ENCODE data around the gene KHDC4.

The KHDC4 gene

DNA sequence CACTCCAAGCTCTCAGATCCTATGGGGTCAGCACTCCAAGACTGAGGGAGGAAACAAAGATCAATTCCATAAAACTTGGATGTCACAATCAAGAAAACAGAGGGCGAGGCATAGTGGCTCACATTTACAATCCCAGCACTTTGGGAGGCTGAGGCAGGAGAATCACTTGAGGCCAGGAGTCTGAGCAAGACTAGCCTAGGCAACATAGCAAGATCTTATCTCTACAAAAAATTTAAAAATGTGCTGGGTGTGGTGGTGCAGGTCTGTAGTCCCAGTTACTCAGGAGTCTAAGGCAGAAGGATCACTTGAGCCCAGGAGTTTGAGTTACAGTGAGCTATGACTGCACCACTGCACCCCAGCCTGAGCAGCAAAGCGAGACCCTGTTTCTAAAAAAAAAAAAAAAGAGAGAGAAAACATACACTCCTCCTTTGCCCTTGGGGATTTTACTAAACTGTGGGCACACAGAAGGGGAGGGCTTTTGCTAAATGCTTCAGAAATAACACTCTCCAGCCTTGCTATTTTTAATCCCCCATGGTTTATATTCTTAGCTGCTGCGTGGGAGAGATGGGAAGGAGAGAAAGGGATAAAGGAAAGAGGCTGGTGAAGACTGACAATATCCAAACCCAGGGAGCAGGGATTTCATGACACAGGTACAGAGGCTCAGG lies 26.0 kb upstream of the KHDC4 start:
- Histone ChIP-seq H3K36me3 (ENCODE audit: insufficient read depth, low read length) (peaks cover 33% of the 10 kb centered on the region), H3K9ac (ENCODE audit: low read depth, low read length) (no peak overlapping the region), H3K9me3 (ENCODE audit: control insufficient read depth, insufficient read depth, low read length) (no peaks in the 10 kb centered on the region), H3K4me1 (ENCODE audit: insufficient read depth, low read length) (peaks cover 7% of the 10 kb centered on the region; the same call in 1 of the 2 replicates)

DNA sequence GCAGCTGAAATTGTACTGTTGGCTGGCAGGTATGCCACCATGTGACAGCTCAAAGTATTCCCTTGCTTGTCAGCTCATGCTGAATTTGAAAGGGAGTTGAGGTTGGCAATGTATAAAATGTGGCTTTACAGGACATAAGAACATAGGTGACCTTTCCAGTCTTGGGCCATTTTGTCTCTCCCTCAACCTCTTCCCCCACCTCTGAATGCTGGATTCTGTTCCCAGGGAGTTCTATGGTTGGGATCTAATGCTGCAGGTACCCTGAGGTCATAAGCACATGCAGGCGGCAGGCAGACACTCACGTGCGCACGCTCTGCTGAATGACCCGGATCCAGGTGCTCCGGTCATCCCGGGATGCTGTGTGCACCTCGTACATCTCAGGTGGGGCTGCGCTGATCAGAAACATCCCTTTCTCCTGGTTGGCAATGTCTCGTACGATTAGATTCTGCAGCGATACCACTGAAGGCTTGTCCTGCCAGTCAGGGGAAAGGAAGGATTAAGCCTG lies 23.2 kb upstream of the KHDC4 start:
- Histone ChIP-seq H3K9ac (ENCODE audit: low read depth, low read length) (no peak overlapping the region), H3K4me1 (ENCODE audit: insufficient read depth, low read length) (peaks cover 7% of the 10 kb centered on the region; the same call in 1 of the 2 replicates), H3K36me3 (ENCODE audit: insufficient read depth, low read length) (peaks cover 33% of the 10 kb centered on the region), H3K9me3 (ENCODE audit: control insufficient read depth, insufficient read depth, low read length) (no peaks in the 10 kb centered on the region)

DNA sequence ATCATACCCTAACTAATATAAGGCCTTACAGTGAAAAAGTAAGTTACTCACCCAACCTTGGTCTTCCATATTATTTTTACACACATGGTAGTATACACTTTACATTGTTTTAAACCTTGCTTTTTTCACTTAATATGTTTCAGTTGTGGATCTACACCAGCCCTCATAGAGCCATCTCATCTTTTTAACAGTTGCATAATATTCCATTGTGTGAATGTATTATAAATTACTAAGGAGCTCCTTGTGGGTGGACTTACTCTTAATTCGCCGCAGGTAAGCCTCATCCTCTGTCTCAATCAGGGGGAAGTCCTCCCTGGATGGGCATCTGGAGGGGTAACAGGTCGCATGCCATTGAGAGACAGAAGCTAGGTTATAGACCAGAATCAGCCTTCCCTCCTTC lies 20.4 kb upstream of the KHDC4 start:
- Histone ChIP-seq H3K9ac (ENCODE audit: low read depth, low read length) (no peak overlapping the region), H3K36me3 (ENCODE audit: insufficient read depth, low read length) (peaks cover 34% of the 10 kb centered on the region), H3K4me1 (ENCODE audit: insufficient read depth, low read length) (no peaks in the 10 kb centered on the region), H3K9me3 (ENCODE audit: control insufficient read depth, insufficient read depth, low read length) (no peaks in the 10 kb centered on the region)

DNA sequence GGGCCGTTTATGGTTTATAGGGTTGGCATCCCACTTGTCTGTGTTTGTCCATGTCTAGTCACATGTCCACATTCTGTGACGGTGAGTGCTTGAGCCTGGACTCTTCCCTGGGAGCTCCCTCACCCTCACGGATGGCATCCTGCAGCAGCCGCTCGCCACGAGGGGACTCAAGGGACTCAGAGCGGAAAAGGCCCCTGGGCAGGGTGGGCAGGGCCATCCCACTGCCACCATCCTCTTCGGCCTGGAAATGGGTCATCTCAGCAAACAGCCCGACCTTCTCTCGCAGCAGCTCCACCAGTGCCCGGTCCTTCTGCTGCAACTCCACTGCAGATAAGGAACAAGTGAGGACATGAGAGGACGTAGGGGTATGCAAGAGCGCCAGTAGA lies 18.3 kb upstream of the KHDC4 start:
- Histone ChIP-seq H3K9ac (ENCODE audit: low read depth, low read length) (no peak overlapping the region), H3K4me1 (ENCODE audit: insufficient read depth, low read length) (no peaks in the 10 kb centered on the region), H3K9me3 (ENCODE audit: control insufficient read depth, insufficient read depth, low read length) (no peaks in the 10 kb centered on the region), H3K36me3 (ENCODE audit: insufficient read depth, low read length) (peaks cover 32% of the 10 kb centered on the region)

DNA sequence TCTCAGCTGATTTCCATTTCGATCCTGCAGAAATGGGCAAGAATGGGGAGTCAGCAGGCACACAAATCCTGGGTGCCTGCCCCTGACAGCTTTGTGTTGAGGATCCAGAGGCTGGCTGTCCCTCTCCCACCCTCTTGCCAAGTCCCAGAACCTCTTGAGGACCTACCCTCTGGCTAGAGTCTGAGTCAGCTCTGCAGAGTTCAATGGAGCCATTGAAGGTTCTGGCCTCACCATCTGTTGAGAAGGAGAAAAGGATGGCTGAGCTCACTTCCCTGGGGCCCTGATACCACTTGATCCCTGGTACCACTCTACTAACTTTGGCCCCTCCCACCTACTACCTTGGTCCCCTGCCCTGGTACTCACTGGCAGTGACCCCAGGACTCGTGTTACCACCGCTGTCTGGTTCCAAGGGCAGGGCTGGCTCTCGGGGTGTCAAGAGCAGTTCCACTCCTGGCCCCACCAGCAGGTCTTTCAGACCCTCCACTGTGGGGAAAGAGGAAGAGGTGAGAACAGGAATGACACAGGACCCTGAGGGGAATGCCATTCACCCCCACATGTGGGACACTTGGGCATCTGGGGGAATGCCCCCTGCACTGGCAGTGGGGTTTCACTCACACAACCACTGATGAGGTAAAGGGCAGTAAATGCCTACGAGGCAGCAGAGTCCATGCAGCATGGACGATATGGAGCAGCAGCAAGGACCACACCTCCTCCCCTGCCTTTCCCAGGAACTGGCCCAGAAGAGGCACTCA lies 17.7 kb upstream of the KHDC4 start:
- H3K4me1 ChIP-seq (ENCODE audit: insufficient read depth, low read length), result 0 out of 2 replicates have a peak, but pooled peaks cover 3% of the 10 kb centered on the region
- peaks cover 30% of the 10 kb centered on the region for H3K36me3 ChIP-seq (ENCODE audit: insufficient read depth, low read length)
- no peak overlapping the region for H3K9ac ChIP-seq (ENCODE audit: low read depth, low read length)
- H3K9me3 ChIP-seq (ENCODE audit: control insufficient read depth, insufficient read depth, low read length), result no peaks in the 10 kb centered on the region

DNA sequence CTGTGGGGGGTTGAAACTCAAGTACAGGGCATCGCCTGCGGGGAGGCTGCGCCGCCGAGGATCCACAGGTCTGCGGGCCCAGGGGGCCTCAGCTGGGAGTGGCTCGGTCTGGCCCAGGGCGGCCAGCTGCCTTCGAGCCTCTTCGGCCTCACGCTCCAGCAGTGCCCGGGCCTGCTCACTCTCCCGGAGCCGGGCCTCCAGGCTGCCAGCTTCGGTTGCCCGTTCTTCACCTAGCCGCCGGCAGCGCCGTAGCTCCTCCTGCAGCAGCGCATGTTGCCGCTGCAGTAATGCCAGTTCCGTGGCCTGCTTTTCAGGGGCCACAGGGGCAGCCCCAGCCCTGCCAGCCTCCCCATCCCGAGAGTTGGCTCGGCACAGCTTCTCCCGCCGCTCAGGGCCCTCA lies 16.6 kb upstream of the KHDC4 start:
- Histone ChIP-seq H3K4me1 (ENCODE audit: insufficient read depth, low read length) (peaks cover 13% of the 10 kb centered on the region; the same call in 1 of the 2 replicates), H3K36me3 (ENCODE audit: insufficient read depth, low read length) (peaks cover 35% of the 10 kb centered on the region), H3K9ac (ENCODE audit: low read depth, low read length) (no peak overlapping the region)

DNA sequence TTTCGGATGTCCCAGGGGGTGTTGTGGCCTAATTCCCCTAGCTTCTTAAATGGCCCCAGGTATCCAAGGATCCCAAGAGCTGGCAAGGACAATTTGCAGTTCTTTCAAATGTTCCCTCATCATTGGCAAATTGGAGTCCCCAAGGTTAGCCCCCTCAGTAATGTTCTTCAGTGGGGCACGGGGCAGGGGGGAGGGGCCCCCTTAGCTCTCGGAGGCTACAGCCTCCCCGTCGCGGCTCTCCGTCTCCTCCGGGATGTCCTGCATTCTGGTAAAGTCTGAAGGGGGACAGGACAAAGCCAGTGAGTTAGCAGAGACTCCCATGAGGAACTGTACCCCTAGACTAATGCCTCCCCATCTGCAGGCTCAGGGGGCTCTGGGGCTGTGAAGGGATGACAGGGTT lies 13.5 kb upstream of the KHDC4 start:
- Histone ChIP-seq H3K9ac (ENCODE audit: low read depth, low read length) (no peak overlapping the region), H3K9me3 (ENCODE audit: control insufficient read depth, insufficient read depth, low read length) (no peaks in the 10 kb centered on the region), H3K4me1 (ENCODE audit: insufficient read depth, low read length) (peaks cover 13% of the 10 kb centered on the region; the same call in 1 of the 2 replicates), H3K36me3 (ENCODE audit: insufficient read depth, low read length) (peaks cover 30% of the 10 kb centered on the region)

More for the DNA sequence above, 16.6 kb upstream of the KHDC4 start:
- H3K9me3 ChIP-seq (ENCODE audit: control insufficient read depth, insufficient read depth, low read length), result no peaks in the 10 kb centered on the region

DNA sequence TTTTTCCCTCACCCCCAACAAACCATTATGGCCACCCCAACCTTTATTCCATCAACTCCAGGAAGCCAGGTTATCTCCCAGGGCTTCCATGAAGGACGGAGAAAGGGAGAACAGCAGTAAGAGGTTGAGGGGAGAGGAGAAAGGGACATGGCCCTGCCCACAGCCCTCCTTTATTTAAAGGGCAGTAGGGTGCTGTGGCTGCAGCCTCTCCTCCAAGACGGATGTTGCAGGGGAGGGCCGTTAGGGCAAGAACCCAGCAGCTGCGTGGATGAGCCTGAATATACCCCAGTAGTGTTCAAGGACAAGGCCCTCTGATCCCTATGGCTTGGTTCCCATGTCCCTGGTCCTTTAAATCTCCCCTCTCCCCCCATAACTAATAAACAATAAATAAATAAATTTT lies 13.1 kb upstream of the KHDC4 start:
- H3K9me3 ChIP-seq (ENCODE audit: control insufficient read depth, insufficient read depth, low read length), result no peaks in the 10 kb centered on the region
- peaks cover 26% of the 10 kb centered on the region for H3K36me3 ChIP-seq (ENCODE audit: insufficient read depth, low read length)
- H3K9ac ChIP-seq (ENCODE audit: low read depth, low read length), result no peak overlapping the region
- peaks cover 13% of the 10 kb centered on the region; the same call in 1 of the 2 replicates for H3K4me1 ChIP-seq (ENCODE audit: insufficient read depth, low read length)

DNA sequence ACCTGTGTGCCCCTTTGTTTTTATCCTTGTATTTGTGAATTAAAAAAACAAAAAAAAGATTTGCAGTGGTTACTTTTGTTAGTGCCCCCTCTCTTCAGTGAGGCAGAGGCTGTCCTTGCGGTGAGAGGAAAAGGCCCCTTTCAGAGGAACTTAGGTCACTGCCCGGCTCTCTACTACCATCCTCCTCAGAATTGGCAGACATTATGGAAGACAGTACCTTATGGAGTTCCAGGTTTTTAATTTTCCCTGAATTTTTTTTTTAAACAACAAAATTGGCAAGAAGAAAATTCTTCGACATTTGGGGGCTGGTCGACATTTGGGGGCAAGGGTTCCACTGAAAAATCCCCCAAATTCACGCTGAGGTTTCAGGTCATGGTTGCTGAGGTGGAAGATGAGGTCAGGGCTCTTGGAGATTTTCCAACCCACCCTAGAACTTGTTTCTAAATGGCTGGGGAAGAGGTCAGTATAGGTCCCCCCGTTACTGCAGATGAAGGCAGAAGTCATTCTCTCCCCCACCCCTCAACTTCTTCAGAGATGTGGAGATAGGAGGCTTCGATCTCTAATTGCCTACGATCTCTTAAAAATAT lies 12.5 kb upstream of the KHDC4 start:
- Histone ChIP-seq H3K9ac (ENCODE audit: low read depth, low read length) (no peak overlapping the region), H3K4me1 (ENCODE audit: insufficient read depth, low read length) (peaks cover 13% of the 10 kb centered on the region; the same call in 1 of the 2 replicates), H3K9me3 (ENCODE audit: control insufficient read depth, insufficient read depth, low read length) (no peaks in the 10 kb centered on the region), H3K36me3 (ENCODE audit: insufficient read depth, low read length) (peaks cover 20% of the 10 kb centered on the region)

DNA sequence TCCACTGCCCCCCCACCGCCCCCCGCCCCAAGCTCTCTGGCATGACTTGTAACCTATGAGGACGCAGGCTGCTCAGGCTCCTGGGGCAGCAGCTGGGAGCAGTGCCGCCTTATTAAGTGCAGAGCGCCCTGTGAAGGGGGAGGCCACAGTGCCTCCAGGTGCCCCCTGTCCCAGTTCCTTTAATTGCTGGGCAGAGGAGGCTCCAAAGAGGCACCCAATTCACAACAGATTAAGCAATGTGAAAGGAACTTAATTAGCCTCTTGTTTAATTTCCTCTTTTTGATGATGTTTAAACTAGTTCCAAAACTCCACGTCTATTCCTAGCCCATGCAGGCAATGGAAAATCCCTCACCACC lies 10.2 kb upstream of the KHDC4 start:
- no peak overlapping the region for H3K9ac ChIP-seq (ENCODE audit: low read depth, low read length)
- H3K9me3 ChIP-seq (ENCODE audit: control insufficient read depth, insufficient read depth, low read length), result no peaks in the 10 kb centered on the region
- peaks cover 14% of the 10 kb centered on the region for H3K36me3 ChIP-seq (ENCODE audit: insufficient read depth, low read length)
- peaks cover 22% of the 10 kb centered on the region for H3K4me1 ChIP-seq (ENCODE audit: insufficient read depth, low read length)

DNA sequence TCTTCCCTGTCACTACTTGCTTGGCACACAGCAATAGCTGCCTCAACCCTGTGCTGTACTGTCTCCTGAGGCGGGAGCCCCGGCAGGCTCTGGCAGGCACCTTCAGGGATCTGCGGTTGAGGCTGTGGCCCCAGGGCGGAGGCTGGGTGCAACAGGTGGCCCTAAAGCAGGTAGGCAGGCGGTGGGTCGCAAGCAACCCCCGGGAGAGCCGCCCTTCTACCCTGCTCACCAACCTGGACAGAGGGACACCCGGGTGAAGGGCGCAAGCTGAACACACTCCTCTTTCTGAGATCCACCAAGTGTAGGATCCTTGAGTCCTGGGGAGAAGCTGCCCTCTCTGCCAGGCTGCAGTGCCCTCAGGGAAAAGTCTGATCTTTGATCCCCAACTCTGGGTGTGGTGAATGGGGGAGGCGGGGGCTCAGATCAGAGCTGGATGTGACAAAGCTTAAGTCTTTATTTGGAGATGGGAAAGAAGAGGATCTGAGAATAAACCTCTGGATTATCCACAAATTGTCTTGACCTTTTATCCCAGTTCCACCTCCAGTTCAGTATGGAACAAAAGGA lies 8.4 kb upstream of the KHDC4 start:
- Histone ChIP-seq H3K36me3 (ENCODE audit: insufficient read depth, low read length) (peaks cover 8% of the 10 kb centered on the region), H3K4me1 (ENCODE audit: insufficient read depth, low read length) (peaks cover 22% of the 10 kb centered on the region), H3K9me3 (ENCODE audit: control insufficient read depth, insufficient read depth, low read length) (no peaks in the 10 kb centered on the region), H3K9ac (ENCODE audit: low read depth, low read length) (no peak overlapping the region)

DNA sequence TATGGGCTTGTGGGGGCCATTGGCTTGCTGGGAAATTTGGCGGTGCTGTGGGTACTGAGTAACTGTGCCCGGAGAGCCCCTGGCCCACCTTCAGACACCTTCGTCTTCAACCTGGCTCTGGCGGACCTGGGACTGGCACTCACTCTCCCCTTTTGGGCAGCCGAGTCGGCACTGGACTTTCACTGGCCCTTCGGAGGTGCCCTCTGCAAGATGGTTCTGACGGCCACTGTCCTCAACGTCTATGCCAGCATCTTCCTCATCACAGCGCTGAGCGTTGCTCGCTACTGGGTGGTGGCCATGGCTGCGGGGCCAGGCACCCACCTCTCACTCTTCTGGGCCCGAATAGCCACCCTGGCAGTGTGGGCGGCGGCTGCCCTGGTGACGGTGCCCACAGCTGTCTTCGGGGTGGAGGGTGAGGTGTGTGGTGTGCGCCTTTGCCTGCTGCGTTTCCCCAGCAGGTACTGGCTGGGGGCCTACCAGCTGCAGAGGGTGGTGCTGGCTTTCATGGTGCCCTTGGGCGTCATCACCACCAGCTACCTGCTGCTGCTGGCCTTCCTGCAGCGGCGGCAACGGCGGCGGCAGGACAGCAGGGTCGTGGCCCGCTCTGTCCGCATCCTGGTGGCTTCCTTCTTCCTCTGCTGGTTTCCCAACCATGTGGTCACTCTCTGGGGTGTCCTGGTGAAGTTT lies 7.8 kb upstream of the KHDC4 start:
- Histone ChIP-seq H3K4me1 (ENCODE audit: insufficient read depth, low read length) (peaks cover 20% of the 10 kb centered on the region), H3K9me3 (ENCODE audit: control insufficient read depth, insufficient read depth, low read length) (no peaks in the 10 kb centered on the region), H3K9ac (ENCODE audit: low read depth, low read length) (no peak overlapping the region), H3K36me3 (ENCODE audit: insufficient read depth, low read length) (peaks cover 6% of the 10 kb centered on the region)

DNA sequence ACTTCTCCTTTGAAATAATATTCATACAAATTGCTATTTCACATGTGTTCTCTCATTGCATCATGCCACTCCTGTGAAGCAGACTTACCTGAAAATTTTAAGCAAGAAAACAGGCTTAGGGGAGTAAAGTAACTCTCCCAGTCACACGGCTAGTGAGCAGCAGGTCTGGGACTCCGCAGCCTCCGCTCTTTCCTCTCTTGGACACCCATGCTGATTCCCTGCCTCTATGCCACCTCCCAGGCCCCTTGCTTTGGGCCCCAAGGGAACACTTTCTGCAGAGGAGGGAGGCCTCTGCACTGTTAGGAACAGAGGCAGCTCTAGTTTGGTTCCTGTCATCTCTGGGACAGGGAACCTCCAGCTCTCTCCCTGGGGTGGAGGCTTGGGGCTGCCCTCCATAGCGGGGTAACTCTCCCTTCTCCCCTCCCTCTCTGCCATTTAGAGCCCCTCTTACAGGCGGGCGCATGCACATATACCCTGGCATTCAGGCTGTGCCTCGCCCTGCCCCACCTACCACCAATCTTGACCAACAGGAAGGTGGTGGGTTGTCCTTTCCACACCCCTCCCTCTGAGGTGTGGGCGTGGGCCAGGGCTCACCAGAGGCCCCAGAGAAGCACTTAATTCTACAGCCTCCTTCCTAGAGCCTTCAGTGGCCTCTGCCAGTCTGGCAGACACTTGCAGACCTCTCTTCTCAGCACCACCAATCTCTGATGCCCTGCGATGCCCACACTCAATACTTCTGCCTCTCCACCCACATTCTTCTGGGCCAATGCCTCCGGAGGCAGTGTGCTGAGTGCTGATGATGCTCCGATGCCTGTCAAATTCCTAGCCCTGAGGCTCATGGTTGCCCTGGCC lies 7.0 kb upstream of the KHDC4 start, which contains the start of gene RXFP4:
RXFP4 (plus strand) TSS at position 646 of the 852 bp plus-strand sequence; CDS start at position 718, 72 bp downstream.
- Histone ChIP-seq H3K4me1 (ENCODE audit: insufficient read depth, low read length) (peaks cover 13% of the 10 kb centered on the region), H3K36me3 (ENCODE audit: insufficient read depth, low read length) (no peaks in the 10 kb centered on the region), H3K9ac (ENCODE audit: low read depth, low read length) (no peak within 1 kb of the TSS; the same call in 1 of the 2 replicates), H3K9me3 (ENCODE audit: control insufficient read depth, insufficient read depth, low read length) (no peaks in the 10 kb centered on the region)

Data from ES-I3 (cell line).